ENCODE measurements around the gene PRDX5.

PRDX5 gene

DNA sequence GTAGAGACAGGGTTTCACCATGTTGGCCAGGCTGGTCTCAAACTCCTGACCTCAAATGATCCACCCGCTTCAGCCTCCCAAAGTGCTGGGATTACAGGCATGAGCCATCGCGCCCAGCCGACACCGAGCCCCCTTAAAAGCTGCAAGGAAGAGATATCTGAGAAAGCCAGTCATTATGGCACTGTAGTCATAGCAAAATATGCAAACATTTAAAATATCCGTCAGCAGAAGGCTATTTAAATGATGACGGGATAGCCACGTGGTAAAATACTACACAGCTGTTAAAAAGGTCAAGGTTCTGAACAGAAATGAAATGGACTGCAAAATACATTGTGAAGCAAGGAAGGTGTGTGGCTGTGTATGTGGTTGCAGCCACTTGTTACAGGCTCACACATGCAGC is 15.6 kb downstream of the PRDX5 start:
- H3K4me3 ChIP-seq (replicated peaks; ENCODE audit: low read depth, low read length): no peak overlapping the region
- TF ChIP-seq, protein P1, sequence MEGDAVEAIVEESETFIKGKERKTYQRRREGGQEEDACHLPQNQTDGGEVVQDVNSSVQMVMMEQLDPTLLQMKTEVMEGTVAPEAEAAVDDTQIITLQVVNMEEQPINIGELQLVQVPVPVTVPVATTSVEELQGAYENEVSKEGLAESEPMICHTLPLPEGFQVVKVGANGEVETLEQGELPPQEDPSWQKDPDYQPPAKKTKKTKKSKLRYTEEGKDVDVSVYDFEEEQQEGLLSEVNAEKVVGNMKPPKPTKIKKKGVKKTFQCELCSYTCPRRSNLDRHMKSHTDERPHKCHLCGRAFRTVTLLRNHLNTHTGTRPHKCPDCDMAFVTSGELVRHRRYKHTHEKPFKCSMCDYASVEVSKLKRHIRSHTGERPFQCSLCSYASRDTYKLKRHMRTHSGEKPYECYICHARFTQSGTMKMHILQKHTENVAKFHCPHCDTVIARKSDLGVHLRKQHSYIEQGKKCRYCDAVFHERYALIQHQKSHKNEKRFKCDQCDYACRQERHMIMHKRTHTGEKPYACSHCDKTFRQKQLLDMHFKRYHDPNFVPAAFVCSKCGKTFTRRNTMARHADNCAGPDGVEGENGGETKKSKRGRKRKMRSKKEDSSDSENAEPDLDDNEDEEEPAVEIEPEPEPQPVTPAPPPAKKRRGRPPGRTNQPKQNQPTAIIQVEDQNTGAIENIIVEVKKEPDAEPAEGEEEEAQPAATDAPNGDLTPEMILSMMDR (IDR thresholded peaks at IDR 0.05; ENCODE audit: low read length, missing control alignments): no peak

GRCh38 chr11:64334764-64335735 is 17.1 kb downstream of the PRDX5 start:
- peak; percentile 81 for DNase-seq (ENCODE audit: low read depth)
- TF ChIP-seq, protein P1 (IDR thresholded peaks at IDR 0.05; ENCODE audit: low read length, missing control alignments): no peak
- H3K4me3 ChIP-seq (replicated peaks; ENCODE audit: low read depth, low read length): no peak overlapping the region

More for the DNA sequence above, 15.6 kb downstream of the PRDX5 start:
- DNase-seq (ENCODE audit: low read depth): no peak

DNA sequence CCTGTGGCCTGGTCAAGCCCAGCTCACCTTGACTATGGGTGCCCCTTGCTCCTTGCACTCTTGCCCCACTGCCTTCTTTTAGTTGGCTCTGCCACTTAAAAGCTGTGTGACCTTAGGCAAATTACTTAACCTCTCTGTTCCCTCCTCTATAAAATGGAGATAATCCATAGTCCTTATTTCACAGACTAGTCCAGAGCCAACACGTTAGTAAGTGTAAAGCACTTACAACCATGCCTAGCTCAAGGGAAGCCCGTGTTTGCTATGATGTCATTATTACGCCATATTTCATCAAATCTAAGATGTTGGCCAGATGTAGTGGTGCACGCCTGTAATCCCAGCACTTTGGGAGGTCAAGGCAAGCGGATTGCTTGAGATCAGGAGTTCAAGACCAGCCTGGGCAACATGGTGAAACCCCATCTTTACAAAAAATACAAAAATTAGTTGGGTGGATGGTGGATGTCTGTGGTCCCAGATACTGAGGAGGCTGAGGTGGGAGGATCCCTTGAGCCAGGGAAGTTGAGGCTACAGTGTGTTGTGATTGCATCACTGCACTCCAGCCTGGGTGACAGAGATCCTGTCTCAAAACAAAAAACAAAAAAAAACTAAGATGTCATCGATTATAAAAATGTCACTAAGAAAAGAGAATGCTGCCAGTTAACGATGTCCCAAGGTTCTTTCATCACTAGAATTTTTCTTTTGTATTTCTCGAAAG is 19.8 kb downstream of the PRDX5 start:
- peak; percentile 22 for DNase-seq (ENCODE audit: low read depth)
- TF ChIP-seq, protein P1 (IDR thresholded peaks at IDR 0.05; ENCODE audit: low read length, missing control alignments): no peak
- no peak overlapping the region for H3K4me3 ChIP-seq (replicated peaks; ENCODE audit: low read depth, low read length)

DNA sequence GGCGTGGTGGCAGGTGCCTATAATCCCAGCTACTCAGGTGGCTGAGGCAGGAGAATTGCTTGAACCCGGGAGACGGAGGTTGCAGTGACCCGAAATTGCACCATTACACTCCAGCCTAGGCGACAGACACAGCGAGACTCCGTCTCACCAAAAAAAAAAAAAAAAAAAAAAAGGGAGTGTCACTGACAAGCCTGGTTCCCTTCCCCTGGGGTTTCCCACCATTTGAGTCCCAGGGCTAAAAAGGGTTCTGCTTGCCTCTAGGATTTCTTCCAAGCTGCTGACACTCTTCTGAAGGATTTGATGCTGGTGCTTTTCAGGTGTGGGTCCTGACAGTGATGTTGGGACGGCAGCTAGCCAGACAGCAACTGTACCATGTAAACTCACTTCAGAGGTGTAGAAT is 20.8 kb downstream of the PRDX5 start:
- no peak for DNase-seq (ENCODE audit: low read depth)
- TF ChIP-seq, protein P1 (IDR thresholded peaks at IDR 0.05; ENCODE audit: low read length, missing control alignments): no peak
- no peak overlapping the region for H3K4me3 ChIP-seq (replicated peaks; ENCODE audit: low read depth, low read length)

DNA sequence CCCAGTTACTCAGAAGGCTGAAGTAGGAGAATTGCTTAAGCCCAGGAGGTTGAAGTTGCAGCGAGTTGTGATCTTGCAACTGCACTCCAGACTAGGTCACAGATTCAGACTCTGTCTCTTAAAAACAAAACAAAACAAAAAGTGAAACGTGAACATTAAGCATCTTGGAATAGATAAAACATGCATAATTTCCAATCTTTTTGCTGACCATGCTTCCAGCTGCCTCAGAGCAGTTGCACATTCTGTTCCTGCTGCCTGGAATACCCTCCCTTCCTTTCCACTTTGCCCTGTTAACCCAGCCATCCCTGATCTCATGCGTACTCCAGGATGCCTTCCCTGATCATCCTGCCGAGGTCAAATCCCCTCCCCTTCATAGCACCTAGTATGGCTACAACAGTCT is 21.4 kb downstream of the PRDX5 start:
- no peak overlapping the region for H3K4me3 ChIP-seq (replicated peaks; ENCODE audit: low read depth, low read length)
- TF ChIP-seq, protein P1 (IDR thresholded peaks at IDR 0.05; ENCODE audit: low read length, missing control alignments): no peak

DNA sequence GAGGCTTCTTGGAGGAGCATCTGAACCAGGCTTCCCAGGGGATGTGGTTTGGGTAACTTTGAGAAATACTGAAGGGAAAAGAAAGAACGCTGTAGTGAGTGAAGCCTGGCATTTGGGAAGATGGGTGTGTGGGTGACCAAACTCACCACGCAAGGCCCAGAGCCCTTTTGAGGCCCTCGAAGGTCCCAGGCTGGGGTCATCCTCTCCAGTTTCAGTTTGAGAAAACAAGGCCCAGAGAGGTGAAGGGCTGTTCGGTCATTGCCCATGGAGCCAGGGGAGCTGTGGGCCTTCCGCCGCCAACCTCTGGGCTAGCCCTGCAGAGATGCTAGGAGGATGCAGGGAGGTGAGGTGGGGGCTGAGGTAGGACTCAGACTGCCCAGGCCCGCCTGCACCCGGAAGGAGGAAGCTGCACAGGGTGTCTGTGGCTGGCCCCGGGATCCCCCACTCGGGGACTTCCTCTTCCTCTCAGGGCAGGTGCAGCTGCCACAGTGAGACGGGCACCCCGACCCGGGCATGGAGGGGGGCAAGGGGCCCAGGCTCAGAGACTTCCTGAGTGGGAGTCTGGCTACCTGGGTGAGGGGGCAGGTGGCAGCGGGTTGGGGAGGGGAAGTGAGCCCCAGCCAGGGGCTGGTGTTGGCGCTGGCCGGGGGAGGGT is 22.0 kb downstream of the PRDX5 start, which contains the start of gene CCDC88B:
TSS of gene CCDC88B (plus strand) at position 451 of the 655 bp plus-strand sequence. CDS start at position 514, 63 bp downstream.
- TF ChIP-seq, protein P1 (IDR thresholded peaks at IDR 0.05; ENCODE audit: low read length, missing control alignments): no peak
- no peak for DNase-seq (ENCODE audit: low read depth)
- H3K4me3 ChIP-seq (replicated peaks; ENCODE audit: low read depth, low read length): no peak within 1 kb of the TSS

More for the DNA sequence above, 21.4 kb downstream of the PRDX5 start:
- no peak for DNase-seq (ENCODE audit: low read depth)

Measured in fibroblast of pulmonary artery (primary cell).